K562 (cell line): ENCODE results near the gene KANK2. TPM values are rescaled to one million over a fixed set of nuclear protein-coding genes. Genes with fewer than 3 reads are reported as not detected.

ENCODE experiments used
- ATAC-seq: fragments of 200-7000 bp; cut with Tn5 transposase; 3 replicates; pipeline ENCODE4 v1.9.1; 2020; ENCODE audit warnings: moderate library complexity
- BruUV-seq: library from RNA; stranded (reverse); fragments of 400-500 nt; replicated peaks from 2 replicates; lab custom pipeline; 2021; lab: Mats Ljungman, UMichigan
- CTCF ChIA-PET: fragments of 300-600 bp; formaldehyde crosslinking; extraction: SDS; loops from one replicate; lab custom pipeline; 2021; ENCODE audit warnings: low intra/inter-chr PET ratio; lab: Yijun Ruan, JAX
- POLR2A ChIA-PET: fragments of 300-600, 350-650 bp; sonication (Branson Sonifier 250); formaldehyde crosslinking; extraction: SDS; loops from one replicate; lab custom pipeline; 2021; ENCODE audit warnings: antibody characterized with exemption, inconsistent platforms; lab: Yijun Ruan, JAX
- DNase-seq, 4 experiments: peaks; one replicate each; pipeline versions ENCODE4 v3.0.0 to v3.0.0-alpha.2; 2011 to 2018; ENCODE audit warnings: low spot score in 3 of 4, mixed read lengths in 3 of 4; ENCODE audit errors: extremely low read depth in 1 of 4
- FAIRE-seq: peaks from 2 replicates; lab custom pipeline; 2011; peaks lifted over from hg19 to GRCh38; lab: Jason Lieb, UNC
- H2AFZ ChIP-seq: 2 replicates; pipeline ENCODE4 v1.6.0; 2011; ENCODE audit warnings: low read depth, low read length, control low read depth, inconsistent platforms
- H3K27ac ChIP-seq: fragments of 200-600 bp; 3 replicates; pipeline ENCODE4 v1.8.0; 2011; ENCODE audit warnings: low read depth, mild to moderate bottlenecking, control low read depth, inconsistent platforms, low read length, moderate library complexity, mixed read lengths; ENCODE audit errors: extremely low read depth
- H3K27me3 ChIP-seq, 2 experiments: fragments of 300-600 bp in 1 of 2; 2 replicates in 1 of 2; 3 replicates in 1 of 2; pipeline versions ENCODE4 v1.6.0 to v1.8.0; 2011; ENCODE audit warnings: inconsistent platforms in 2 of 2, low read length in 2 of 2, mild to moderate bottlenecking in 1 of 2, mixed read lengths in 1 of 2, moderate library complexity in 1 of 2; ENCODE audit not compliant: control insufficient read depth in 2 of 2, insufficient read depth in 2 of 2
- H3K36me3 ChIP-seq: fragments of 300-600 bp; 3 replicates; pipeline ENCODE4 v1.8.0; 2011; ENCODE audit warnings: mild to moderate bottlenecking, low read length, inconsistent platforms; ENCODE audit not compliant: control insufficient read depth, insufficient read depth
- H3K4me1 ChIP-seq, 2 experiments: fragments of 200-600 bp in 1 of 2; replicated peaks in 1 of 2; 2 replicates in 1 of 2; 3 replicates in 1 of 2; pipeline versions ENCODE4 v1.5.1 to v1.8.0; 2011; ENCODE audit warnings: inconsistent platforms in 2 of 2, low read length in 2 of 2, mild to moderate bottlenecking in 1 of 2, mixed read lengths in 1 of 2, moderate library complexity in 1 of 2; ENCODE audit not compliant: control insufficient read depth in 2 of 2, insufficient read depth in 2 of 2
- H3K4me2 ChIP-seq: 2 replicates; pipeline ENCODE4 v1.6.1; 2011; ENCODE audit warnings: low read length, control low read depth, inconsistent platforms, mixed read lengths; ENCODE audit not compliant: insufficient read depth
- H3K4me3 ChIP-seq: fragments of 200-600 bp; sonication (generic), shearing (Covaris generic); 2 replicates; pipeline ENCODE4 v1.5.1; 2016; ENCODE audit warnings: control low read depth, inconsistent platforms
- H3K79me2 ChIP-seq: fragments of 200-600 bp; 3 replicates; pipeline ENCODE4 v1.8.0; 2011; ENCODE audit warnings: low read length, inconsistent platforms; ENCODE audit not compliant: control insufficient read depth, insufficient read depth
- H3K9ac ChIP-seq, 2 experiments: 2 replicates each; pipeline versions ENCODE4 v1.6.0 to v1.6.1; 2011; ENCODE audit warnings: low read depth in 2 of 2, low read length in 2 of 2, control low read depth in 1 of 2, inconsistent platforms in 1 of 2, mild to moderate bottlenecking in 1 of 2, mixed read lengths in 1 of 2; ENCODE audit not compliant: insufficient read depth in 1 of 2
- H3K9me1 ChIP-seq: one replicate; pipeline ENCODE4 v1.6.0; 2011; ENCODE audit warnings: inconsistent platforms, mild to moderate bottlenecking, low read length, moderate library complexity; ENCODE audit not compliant: control insufficient read depth, insufficient read depth
- H3K9me3 ChIP-seq: replicated peaks from 2 replicates; pipeline ENCODE4 v1.5.1; 2011; ENCODE audit warnings: low read depth, low read length, inconsistent platforms; ENCODE audit not compliant: control insufficient read depth, insufficient read depth
- H4K20me1 ChIP-seq: replicated peaks from 2 replicates; pipeline ENCODE4 v1.6.1; 2011; ENCODE audit warnings: low read length, inconsistent platforms, mixed read lengths; ENCODE audit not compliant: control insufficient read depth, insufficient read depth
- CREM ChIP-seq: IDR thresholded peaks from 2 replicates; pipeline ENCODE4 v1.6.1; 2014; ENCODE audit warnings: antibody characterized with exemption, low read depth
- SUPT5H ChIP-seq: fragments of 450-650 bp; IDR thresholded peaks from 2 replicates; pipeline ENCODE4 v1.6.1; 2016
- ZBTB1 ChIP-seq: sonication (generic); formaldehyde crosslinking; IDR thresholded peaks from 2 replicates; pipeline ENCODE4 v1.8.1; 2023; ENCODE audit warnings: missing genetic modification reagents, low read depth, mild to moderate bottlenecking, borderline replicate concordance
- ZEB2 ChIP-seq: fragments of 450-650 bp; IDR thresholded peaks from 2 replicates; pipeline ENCODE4 v1.6.1; 2016
- WGBS: fragments of 100-300 bp; shearing (Covaris generic); methylation state at CpG from one replicate; pipeline ENCODE4 v1.1.6; 2016; ENCODE audit warnings: low coverage, mixed read lengths; ENCODE audit not compliant: insufficient coverage; ENCODE audit errors: missing lambda C conversion rate; 5-methylcytosine and 5-hydroxymethylcytosine counted together
- in situ Hi-C: fragments of 300-500 bp; cut with MboI; formaldehyde crosslinking; loops from 4 replicates; pipeline ENCODE4 v1.15.0; 2018; ENCODE audit warnings: inconsistent platforms, mixed read lengths
- intact Hi-C: fragments of 100-400 bp; cut with micrococcal nuclease; formaldehyde crosslinking; loops from 2 replicates; pipeline ENCODE4 v1.14.2; 2022
- polyA plus RNA-seq, 8 experiments: library from polyadenylated mRNA; depleted of rRNA in 4 of 8; stranded (reverse) in 5 of 8; unstranded in 3 of 8; fragments of >200 nt; fragmentation: Nextera tagmentation in 2 of 8; fragmentation: Illumina TruSeq in 1 of 8; extraction: Ambion mirVana in 2 of 8; extraction: Trizol in 1 of 8; gene quantifications; 2 replicates each; pipeline versions ENCODE4 v1.2.1 to v1.2.3, GENCODE V29; 2011 to 2014; ENCODE audit warnings: inconsistent platforms in 1 of 8, missing spikeins in 1 of 8
- total RNA-seq, 7 experiments: library from RNA; depleted of rRNA in 6 of 7; stranded (reverse); fragments of >200 nt in 6 of 7; fragmentation: Illumina TruSeq in 2 of 7; extraction: Trizol in 2 of 7; gene quantifications; 2 replicates each; pipeline versions ENCODE4 v1.2.1 to v1.2.3, GENCODE V29; 2011 to 2021; ENCODE audit warnings: low replicate concordance in 1 of 7

The KANK2 gene
- total and polyA plus RNA-seq, 9 of the 15 experiments (the other 6 are each of a cell fraction or from before 2014, with no cell fraction given) = 4.4 to 47.8 (median 21.3) TPM

GRCh38 chr19:11214387-11214786 is 17.0 kb upstream of the KANK2 start:
- WGBS = 18% methylated on average over 4 of the region's 6 CpGs
- in situ Hi-C loops (no loop called here), intact Hi-C loops (no loop called here)
- H4K20me1 ChIP-seq = no peaks in the 10 kb centered on the region
- no peak overlapping the region for H3K27ac ChIP-seq
- DNase-seq = no peak
- no peaks in the 10 kb centered on the region for H3K36me3 ChIP-seq
- no peaks in the 10 kb centered on the region for H3K9me3 ChIP-seq
- no peaks in the 10 kb centered on the region for H3K27me3 ChIP-seq
- no peak overlapping the region for H3K4me3 ChIP-seq
- no peak overlapping the region for H3K9ac ChIP-seq
- H3K4me1 ChIP-seq = peaks cover 0 to 7% of the 10 kb centered on the region in 2 experiments; a peak in 1 of 5 replicates
- no peak overlapping the region for H3K4me2 ChIP-seq
- no peak overlapping the region for H2AFZ ChIP-seq
- BruUV-seq = no TSS peak
- ChIA-PET POLR2A (no interaction called here), CTCF (no interaction called here)
- no peak for FAIRE-seq
- H3K9me1 ChIP-seq = no peaks in the 10 kb centered on the region
- ATAC-seq = no peak
- no peak for TF ChIP-seq SUPT5H
- TF ChIP-seq ZBTB1 (CRISPR knock-in tag) = no peak
- H3K79me2 ChIP-seq = no peaks in the 10 kb centered on the region

GRCh38 chr19:11210656-11210928 is 13.2 kb upstream of the KANK2 start:
- no peaks in the 10 kb centered on the region for H3K9me1 ChIP-seq
- no peaks in the 10 kb centered on the region for H3K36me3 ChIP-seq
- H3K27ac ChIP-seq = no peak overlapping the region
- CTCF ChIA-PET = no interaction called here
- no peak for DNase-seq
- H3K4me1 ChIP-seq = 0 out of 5 replicates have a peak, but pooled peaks cover 0 to 9% of the 10 kb centered on the region in 2 experiments
- intact Hi-C loops = no loop called here
- no peak for ATAC-seq
- no peak overlapping the region for H3K9ac ChIP-seq
- no TSS peak for BruUV-seq
- H3K4me3 ChIP-seq = no peak overlapping the region
- no peak for FAIRE-seq
- no peak overlapping the region for H3K4me2 ChIP-seq
- H3K27me3 ChIP-seq = no peaks in the 10 kb centered on the region
- no peaks in the 10 kb centered on the region for H3K9me3 ChIP-seq
- H2AFZ ChIP-seq = no peak overlapping the region
- TF ChIP-seq CREM (no peak), ZEB2 (peak; percentile 81)
- POLR2A ChIA-PET = no interaction called here
- no peaks in the 10 kb centered on the region for H4K20me1 ChIP-seq
- H3K79me2 ChIP-seq = no peaks in the 10 kb centered on the region
- in situ Hi-C loops = no loop called here
- 0% methylated on average over 1 of the region's 1 CpG for WGBS
